Raji (cell line): ENCODE measurements around the gene PPFIA1.

Experiments
- POLR2A ChIP-seq: IDR thresholded peaks from 2 replicates; pipeline ENCODE4 v1.6.1; 2011; ENCODE audit warnings: low read depth, low read length, control low read depth; ENCODE audit not compliant: insufficient read depth

The PPFIA1 gene

GRCh38 chr11:70304208-70304603 is 33.7 kb downstream of the PPFIA1 start:
- no peak for TF ChIP-seq POLR2A

- TF ChIP-seq POLR2A = no peak
These were observed 35.0 kb downstream of the PPFIA1 start for GRCh38 chr11:70305501-70305900.

DNA sequence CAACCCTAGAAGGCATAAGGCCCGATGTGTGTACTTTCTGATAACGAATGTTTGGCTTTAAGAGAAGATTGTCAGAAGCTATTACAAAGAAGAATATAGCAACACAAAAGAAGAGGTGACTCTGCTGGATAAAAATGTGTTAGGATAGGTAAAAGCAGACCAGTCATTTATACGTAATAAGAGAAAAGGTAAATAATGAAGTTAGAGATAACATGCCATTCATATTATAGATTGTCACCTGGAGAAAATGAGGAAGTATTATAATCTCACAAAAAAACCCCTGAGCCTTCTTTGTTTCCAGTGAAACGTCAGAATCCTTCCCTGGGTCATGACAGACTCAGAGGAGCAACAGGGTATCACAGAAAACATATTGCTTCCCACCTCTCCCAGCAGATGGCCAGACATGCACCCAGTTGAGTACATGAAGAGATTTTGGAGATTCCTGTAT is 36.1 kb downstream of the PPFIA1 start:
- no peak for TF ChIP-seq POLR2A

GRCh38 chr11:70307176-70307575 is 36.7 kb downstream of the PPFIA1 start:
- no peak for TF ChIP-seq POLR2A

DNA sequence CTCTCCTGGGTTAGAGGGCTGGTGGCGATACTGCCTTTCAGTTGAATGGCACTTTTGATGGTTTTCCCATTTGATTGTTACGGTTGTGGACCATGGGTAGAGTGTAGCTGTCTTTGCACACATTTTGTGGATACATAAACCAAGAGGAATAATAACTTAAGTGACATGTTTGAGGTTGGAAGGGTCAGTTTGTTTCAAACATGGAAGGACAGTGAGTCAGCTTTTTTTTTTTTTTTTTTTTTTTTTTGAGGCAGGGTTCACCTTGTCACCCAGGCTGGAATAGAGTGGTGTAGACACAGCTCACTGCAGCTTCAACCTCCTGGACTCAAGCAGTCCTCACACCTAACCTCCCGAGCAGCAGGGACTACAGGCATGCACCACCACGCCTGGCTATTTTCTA is 41.1 kb downstream of the PPFIA1 start:
- TF ChIP-seq POLR2A = no peak

DNA sequence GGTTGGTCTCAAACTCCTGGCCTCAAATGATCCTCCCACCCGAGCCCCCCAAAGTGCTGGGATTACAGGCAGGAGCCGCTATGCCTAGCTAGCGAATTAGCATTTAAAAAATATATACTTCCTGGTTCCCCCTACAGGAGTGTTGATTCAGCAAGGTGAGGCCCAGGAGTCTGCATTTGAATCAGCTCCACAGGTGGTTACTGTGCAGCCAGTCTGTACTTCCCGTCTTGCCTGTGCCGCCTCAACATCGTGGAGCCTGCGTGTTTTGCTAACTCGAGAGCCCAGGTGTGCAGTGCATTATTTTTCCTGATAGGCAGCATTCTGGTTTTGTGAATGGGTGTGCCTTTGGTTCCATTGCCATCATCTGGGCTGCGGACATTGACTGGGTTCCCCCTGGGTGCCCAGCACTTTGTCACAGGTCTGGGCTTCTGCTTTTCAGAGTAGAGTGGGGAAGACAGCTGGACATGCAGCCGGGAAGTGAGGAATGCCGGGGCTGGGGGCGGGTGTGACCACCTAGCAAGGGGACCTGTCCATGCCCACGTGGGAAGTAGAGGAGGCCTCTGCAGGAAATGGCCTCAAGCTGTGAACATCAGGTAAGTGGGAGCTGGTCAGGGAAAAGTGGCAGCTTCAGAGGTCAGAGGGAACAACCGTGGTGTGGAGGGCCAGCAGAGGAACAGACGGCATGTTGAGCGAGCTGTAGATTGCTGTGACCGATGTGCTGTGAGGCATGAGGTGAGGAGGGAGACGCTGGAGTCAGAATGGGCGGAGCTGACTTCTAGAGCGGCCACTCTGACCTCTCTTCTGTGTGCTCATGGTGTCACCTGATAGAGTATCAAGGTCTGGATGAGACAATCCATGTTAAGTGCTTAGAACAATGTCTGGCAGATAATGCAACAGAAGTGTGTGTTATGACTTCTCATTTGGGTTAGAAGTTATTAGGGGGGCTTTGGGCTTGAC is 42.2 kb downstream of the PPFIA1 start:
- no peak for TF ChIP-seq POLR2A

DNA sequence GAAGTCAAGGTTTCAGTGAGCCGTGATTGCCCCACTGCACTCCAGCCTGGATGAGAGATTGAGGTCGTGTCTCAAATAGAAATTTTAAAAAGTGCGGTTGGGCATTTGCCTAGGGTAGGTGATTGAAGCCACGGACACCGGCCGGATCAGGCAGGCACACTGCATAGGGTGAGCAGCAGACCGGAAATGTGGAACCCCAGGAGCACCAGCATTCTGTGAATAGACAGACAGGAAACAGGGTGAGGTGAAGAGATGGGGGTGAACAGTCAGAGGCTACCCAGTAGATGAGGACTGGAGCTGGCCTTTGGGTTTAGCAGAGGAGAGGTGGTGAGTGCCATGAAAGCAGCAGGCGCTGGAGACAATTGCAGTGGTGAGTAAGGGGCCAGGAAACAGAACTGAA is 43.5 kb downstream of the PPFIA1 start:
- no peak for TF ChIP-seq POLR2A

DNA sequence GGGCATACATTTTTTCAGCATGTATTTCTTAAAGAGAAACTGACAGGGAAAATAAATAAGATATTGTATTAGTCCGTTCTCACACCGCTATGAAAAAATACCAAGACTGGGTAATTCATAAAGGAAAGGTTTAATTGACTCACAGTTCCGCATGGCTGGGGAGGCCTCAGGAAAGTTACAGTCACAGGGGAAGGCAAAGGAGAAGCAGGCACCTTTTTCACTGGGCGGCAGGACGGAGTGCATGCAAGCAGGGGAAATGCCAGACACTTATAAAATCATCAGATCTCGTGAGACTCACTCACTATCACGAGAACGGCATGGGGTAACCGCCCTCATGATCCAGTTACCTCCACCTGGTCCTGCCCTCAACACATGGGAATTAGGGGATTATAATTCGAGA is 44.2 kb downstream of the PPFIA1 start:
- no peak for TF ChIP-seq POLR2A

DNA sequence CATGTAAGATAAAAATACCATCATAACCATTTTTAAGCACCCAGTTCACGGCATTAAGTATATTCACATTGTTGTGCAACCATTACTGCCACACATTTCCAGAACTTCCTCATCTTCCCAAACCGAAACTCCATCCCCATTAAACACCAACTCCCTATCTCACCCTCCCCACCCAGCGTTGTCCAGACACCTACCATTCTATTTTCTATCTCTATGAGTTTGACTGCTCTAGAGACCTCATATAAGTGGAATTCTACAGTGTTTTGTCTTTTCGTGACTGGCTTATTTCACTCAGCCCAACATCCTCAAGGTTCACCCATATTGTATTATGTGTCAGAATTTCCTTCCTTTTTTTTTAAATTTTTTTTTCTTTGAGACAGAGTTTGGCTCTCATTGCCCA is 45.2 kb downstream of the PPFIA1 start:
- TF ChIP-seq POLR2A = no peak

GRCh38 chr11:70317581-70318305 is 47.3 kb downstream of the PPFIA1 start:
- no peak for TF ChIP-seq POLR2A

DNA sequence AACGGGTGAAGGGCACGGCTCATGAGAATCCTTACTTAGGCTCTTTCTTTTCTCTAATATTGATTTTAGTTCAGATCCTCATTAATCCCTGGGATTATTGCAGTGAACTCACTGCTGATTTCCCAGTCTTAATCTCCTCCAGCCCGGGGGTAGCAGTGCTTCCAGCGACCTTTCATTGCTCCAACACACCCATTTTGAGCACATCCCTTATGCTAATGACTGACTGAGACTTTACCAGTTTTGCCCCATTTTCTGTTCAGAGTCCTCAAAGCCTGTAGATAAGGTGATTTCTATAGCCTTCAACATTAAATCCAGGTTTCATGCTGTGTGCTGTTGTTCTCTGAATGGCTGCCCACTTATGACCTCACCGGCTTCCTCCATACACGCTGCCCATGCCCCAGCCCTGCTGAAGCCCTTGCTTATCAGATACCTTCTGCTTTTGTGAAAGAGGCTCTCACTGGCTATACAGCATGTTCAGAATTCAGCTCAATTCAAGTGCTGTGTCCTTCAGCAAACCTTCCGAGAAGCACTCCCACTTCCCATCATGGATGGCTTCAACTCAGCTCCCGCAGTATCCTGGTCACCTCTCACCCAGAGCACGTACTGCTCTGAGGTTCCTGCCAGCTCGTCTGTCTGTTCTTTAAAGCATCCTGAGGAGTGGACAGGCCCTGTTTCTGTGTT is 49.0 kb downstream of the PPFIA1 start:
- TF ChIP-seq POLR2A = no peak

DNA sequence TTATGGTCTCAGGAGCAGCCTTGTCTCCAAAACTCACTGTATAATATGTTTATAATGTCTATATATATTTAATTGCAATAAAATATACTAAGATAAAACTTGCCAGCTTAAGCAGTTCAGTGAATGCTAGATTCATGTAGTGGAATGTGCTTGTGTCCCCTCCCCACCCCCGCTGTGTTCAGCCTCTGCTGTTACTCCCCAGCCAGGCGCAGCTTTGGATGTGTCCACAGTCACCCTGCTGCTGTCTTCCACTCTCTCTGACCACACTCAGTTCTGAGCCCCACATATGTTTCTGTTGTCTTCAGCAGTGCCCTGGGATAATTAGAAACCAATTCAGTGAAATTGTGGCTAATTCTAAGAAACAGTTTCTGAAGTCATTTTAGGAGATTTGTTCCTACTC is 52.2 kb downstream of the PPFIA1 start:
- no peak for TF ChIP-seq POLR2A

DNA sequence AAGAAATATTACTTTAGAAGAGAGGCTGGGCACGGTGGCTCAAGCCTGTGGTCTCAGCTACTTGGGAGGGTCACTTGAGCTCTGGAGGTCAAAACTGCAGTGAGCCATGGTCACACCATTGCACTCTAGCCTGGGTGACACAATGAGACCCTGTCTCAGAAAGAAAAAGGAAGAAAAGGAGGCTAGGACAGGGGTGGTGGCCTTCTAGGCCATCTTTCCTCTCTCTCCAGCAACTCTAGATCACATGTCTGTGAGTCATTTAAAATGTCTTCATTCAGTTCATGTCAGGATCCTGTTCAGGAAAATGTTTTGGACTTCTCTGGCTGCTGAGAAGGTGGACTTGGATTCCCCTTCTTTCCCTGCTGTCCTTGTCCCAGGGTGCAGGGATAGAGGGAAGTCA is 53.3 kb downstream of the PPFIA1 start:
- TF ChIP-seq POLR2A = no peak

GRCh38 chr11:70324376-70325115 is 54.1 kb downstream of the PPFIA1 start:
- TF ChIP-seq POLR2A = no peak

DNA sequence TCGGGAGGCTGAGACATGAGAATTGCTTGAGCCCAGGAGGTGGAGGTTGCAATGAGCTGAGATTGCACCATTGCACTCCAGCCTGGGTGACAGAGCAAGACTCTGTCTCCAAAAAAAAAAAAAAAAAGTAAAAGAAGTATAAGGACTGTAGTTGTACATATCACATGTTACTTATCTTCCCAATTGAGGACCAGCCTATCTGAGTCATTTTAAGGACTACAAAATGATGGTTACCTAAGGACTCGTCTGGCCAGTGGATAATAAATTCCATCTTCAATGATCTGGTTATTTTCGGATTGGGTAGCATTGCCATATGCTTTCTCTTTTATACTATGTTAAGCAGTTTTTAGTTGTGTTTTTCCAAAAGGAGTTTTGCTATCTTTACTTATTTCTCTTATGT is 55.3 kb downstream of the PPFIA1 start:
- no peak for TF ChIP-seq POLR2A
